ENCODE results near the gene BRMS1L.
"Not testable (repeated sequence)": the region's sequence is repeated elsewhere in the genome, so short reads cannot be mapped to it uniquely, and the experiment has no call there.

The BRMS1L gene, protein sequence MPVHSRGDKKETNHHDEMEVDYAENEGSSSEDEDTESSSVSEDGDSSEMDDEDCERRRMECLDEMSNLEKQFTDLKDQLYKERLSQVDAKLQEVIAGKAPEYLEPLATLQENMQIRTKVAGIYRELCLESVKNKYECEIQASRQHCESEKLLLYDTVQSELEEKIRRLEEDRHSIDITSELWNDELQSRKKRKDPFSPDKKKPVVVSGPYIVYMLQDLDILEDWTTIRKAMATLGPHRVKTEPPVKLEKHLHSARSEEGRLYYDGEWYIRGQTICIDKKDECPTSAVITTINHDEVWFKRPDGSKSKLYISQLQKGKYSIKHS

DNA sequence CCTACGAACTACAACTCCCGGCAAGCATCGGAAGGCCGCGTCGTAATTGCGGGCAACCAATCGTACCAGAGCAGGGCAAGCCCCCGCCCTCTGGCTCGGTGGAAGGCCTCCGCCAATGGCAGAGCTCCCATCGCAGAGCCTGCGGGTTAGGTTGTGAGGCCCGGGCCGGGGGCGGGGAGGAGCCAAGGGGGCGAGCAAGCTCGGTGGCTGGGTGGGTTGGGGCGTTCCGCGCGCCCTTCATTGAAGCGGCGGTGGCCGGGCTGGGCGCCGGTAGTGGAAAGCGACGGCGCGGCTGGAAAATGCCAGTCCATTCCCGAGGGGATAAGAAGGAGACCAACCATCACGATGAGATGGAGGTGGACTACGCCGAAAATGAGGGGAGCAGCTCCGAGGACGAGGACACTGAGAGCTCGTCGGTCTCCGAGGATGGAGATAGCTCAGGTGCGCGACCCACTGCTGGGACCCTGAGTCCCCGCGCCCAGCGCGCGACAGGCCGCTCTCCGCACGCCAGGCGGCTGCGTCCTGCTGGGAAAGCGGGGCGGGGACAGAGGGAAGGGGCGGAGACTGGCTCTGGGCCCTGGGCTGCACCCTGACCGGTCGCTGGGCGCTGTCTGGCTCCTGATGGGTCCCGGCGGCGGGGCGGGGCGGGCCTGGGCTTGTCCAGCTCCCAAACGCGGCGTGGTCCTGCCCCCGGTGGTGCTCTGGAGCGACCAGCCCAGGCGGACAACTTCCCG is at the start of gene BRMS1L:
TSS of gene BRMS1L (plus strand) at position 121 of the 734 bp plus-strand sequence. CDS start at position 300, 179 bp downstream.
- DNase-seq (ENCODE audit: low read depth in 1 of 2, low spot score in 1 of 2), result peak; percentile 90 to 96

GRCh38 chr14:35776823-35777222 is 49.3 kb upstream of the BRMS1L start:
- DNase-seq (ENCODE audit: low read depth in 1 of 2, low spot score in 1 of 2), result no peak

DNA sequence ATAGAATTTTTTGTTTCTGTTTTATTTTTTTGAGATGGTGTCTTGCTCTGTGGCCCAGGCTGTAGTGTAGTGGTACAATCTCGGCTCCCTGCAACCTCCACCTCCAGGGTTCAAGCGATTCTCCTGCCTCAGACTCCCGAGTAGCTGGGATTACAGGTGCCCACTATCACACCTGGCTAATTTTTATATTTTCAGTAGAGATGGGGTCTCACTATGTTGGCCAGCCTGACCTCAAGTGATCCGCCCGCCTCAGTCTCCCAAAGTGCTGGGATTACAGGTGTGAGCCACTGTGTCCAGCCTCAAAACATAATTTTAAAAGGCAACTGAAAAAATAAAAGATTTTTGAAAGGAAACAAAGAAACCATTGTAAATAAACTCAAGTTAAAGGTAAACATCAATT is 48.6 kb upstream of the BRMS1L start:
- DNase-seq (ENCODE audit: low read depth in 1 of 2, low spot score in 1 of 2), result not testable (repeated sequence)

GRCh38 chr14:35779368-35779767 is 46.8 kb upstream of the BRMS1L start:
- no peak for DNase-seq (ENCODE audit: low read depth in 1 of 2, low spot score in 1 of 2)

- DNase-seq (ENCODE audit: low read depth in 1 of 2, low spot score in 1 of 2), result no peak
Measured at GRCh38 chr14:35783699-35784098, 42.4 kb upstream of the BRMS1L start.

DNA sequence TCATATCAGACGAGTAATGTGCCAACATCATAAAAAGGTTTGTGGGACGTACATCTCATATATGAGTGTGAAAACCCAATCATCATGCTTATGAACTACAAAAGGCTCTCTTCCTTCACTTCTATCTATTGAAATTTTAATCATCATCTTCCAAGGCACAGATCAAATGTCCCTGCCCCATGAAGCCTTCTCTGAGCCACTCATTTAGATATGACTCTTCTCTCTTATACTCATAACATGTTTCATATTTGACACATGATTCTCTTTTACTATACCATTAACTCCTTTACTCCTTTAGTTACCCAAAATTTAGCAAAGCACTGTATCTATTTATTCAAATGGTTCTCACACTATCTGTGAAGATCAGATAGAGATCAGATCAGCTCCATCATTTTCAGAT is 39.3 kb upstream of the BRMS1L start:
- DNase-seq (ENCODE audit: low read depth in 1 of 2, low spot score in 1 of 2), result no peak

GRCh38 chr14:35789651-35790050 is 36.5 kb upstream of the BRMS1L start:
- no peak for DNase-seq (ENCODE audit: low read depth in 1 of 2, low spot score in 1 of 2)

- no peak for DNase-seq (ENCODE audit: low read depth in 1 of 2, low spot score in 1 of 2)
Measured at GRCh38 chr14:35797796-35798195, 28.3 kb upstream of the BRMS1L start.

DNA sequence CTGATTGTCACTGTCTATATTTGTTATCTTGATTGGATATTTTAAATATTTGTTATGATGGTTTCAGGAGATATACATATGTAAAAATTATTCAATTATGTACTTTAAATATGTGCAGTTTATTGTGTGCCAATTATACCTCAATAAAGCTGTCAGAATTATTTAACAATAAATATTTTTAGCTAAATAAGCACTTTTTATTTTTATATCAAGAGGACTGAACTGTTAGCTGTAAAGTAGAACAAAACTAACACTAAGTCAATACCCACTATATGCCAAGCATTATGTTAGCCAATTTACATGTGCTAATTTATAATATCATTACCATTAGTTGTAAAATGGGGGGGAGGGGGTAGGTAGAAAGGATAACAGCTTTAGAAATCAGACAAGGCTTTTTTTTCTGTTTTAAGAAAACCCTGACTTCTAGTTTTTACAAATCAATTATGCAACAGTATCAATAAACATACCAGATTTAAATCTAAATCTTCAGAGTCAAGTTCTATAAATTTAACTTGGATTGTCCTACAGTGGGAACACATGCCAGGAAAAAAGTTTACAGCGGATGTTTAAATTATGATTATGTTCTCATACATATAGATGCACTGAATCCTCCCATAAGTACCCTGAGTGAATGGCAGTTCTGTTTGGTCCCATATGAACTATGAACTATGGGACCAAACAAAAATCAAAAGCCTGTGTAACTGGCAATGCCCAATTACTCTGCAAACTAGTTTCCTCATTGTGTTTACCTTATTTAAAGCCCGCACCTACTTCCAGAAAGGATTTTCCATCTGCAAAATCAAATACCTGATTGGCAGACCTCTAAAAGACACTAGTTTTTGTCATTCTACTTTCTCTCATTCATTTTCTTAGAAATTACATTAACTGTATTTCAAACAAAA is 19.9 kb upstream of the BRMS1L start:
- DNase-seq (ENCODE audit: low read depth in 1 of 2, low spot score in 1 of 2), result no peak

DNA sequence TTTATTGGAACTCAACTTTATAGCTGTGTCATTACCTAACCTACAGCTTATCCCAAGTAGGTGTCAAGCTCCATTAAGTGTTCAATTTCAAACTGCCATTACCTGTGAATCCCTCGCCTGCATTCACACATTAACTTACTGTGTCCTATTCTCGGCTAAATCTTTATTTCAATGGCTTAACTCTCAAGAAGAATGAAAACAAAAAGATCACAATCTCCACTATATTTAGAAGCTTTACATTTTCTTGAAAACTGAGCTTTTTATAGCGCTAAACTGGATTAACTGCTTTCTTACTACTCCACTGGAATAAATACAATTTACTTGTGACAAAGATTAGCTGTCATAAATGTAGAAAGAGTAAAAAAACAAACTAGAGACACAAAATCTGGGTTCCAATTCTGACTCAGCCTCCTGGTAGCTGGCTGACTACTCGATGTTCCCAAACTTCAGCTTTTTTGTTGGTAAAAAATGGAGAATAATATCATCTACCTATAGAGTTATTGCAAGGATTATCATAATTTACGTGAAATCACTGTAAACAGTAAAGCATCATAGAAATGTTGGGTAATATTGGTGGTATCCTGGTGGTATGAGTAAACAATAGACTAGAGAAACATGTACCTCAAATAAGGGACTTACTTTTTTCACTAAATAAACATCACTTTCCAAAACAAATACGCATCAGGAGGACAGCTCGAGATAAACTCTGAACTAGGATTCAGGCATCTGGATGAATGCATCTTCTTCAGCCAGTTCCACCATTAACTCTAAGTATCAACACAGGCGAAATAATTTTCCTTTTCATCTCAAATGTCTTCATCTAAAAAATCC is 18.8 kb upstream of the BRMS1L start:
- DNase-seq (ENCODE audit: low read depth in 1 of 2, low spot score in 1 of 2), result no peak

GRCh38 chr14:35808076-35808637 is 18.0 kb upstream of the BRMS1L start:
- no peak for DNase-seq (ENCODE audit: low read depth in 1 of 2, low spot score in 1 of 2)

- DNase-seq (ENCODE audit: low read depth in 1 of 2, low spot score in 1 of 2), result peak; percentile 84 to 92
Measured at GRCh38 chr14:35808638-35809563, 17.2 kb upstream of the BRMS1L start, which contains the start of gene RALGAPA1. Gene RALGAPA1 (minus strand): TSS chr14:35809295. CDS start chr14:35808835, 460 bp downstream.

GRCh38 chr14:35809597-35809996 is 16.5 kb upstream of the BRMS1L start:
- no peak for DNase-seq (ENCODE audit: low read depth in 1 of 2, low spot score in 1 of 2)

DNA sequence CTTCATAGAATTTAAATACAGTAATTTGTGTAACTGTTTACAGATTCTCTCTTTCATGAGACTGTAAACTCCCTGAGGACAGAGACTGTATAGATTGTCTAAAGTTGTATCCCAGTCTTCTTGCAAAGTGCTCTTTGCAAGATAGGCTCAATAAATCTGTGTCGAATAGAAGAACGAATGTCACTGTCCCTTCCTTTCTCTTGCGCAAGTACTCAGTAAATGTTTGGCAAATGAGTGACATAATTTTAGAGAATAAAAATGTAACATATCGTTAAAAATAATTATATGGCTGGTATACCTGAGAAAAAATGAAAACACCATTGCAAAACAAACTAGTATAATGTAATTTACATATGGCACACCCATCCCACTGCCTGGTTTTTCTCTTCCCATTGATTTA is 15.2 kb upstream of the BRMS1L start:
- no peak for DNase-seq (ENCODE audit: low read depth in 1 of 2, low spot score in 1 of 2)

GRCh38 chr14:35814371-35815005 is 11.7 kb upstream of the BRMS1L start:
- peak; percentile 56 to 78 for DNase-seq (ENCODE audit: low read depth in 1 of 2, low spot score in 1 of 2)

- DNase-seq (ENCODE audit: low read depth in 1 of 2, low spot score in 1 of 2), result no peak
Measured at GRCh38 chr14:35818346-35819115, 7.6 kb upstream of the BRMS1L start.

DNA sequence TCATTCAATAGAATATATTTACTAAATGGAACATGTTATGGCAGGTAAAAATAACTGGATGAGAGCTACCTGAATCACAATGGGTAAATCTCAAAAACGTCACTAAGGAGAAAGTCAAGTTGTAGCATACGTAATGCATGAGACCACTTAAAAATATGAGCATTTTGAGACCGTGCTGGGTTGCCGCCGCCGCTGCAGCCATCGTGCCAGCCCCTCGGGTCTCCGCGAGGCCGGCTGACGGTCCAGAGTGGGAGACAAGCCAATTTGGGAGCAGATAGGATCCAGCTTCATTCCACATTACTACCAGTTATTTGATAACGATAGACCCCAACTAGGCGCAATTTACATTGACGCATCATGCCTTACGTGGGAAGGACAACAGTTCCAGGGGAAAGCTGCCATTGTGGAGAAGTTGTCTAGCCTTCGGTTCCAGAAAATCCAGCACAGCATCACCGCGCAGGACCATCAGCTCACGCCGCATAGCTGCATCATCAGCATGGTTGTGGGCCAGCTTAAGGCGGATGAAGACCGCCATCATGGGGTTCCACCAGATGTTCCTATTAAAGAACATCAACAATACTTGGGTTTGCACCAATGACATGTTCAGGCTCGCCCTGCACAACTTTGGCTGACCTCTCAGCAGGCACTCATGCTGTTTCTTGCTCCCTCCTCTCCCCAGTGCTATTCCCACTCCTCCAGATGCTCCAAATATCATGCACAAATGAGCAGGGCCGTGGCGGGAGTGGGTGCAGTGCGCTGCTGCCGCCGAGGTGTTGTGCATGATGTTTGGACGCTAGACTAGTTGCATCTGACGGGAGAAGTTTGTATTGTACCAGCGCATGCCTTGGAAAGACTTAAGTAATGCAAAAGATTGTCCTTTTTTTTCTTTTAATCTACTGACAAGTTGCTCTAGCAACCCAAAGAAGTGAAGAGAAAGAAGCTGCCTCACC is 6.3 kb upstream of the BRMS1L start:
- DNase-seq (ENCODE audit: low read depth in 1 of 2, low spot score in 1 of 2), result no peak

Measured in activated CD4-positive, alpha-beta T cell treated with anti-CD3 and anti-CD28 coated beads, Interleukin-2, amount 50 U/mL, for 24 hours (primary cell).